Astrocyte (in vitro differentiated cells and primary cell): ENCODE measurements around the gene CCDC40.

ENCODE experiments used
- EZH2 ChIP-seq: IDR thresholded peaks from 2 replicates; pipeline ENCODE4 v1.6.1; 2012; ENCODE audit warnings: mild to moderate bottlenecking, low read length, inconsistent platforms; ENCODE audit not compliant: insufficient read depth
- TF ChIP-seq, protein P1 (sequence below): IDR thresholded peaks from 2 replicates; pipeline ENCODE4 v1.5.1; 2011; ENCODE audit warnings: low read depth, mild to moderate bottlenecking, inconsistent platforms, low read length, moderate library complexity; ENCODE audit not compliant: insufficient read depth

DNA sequence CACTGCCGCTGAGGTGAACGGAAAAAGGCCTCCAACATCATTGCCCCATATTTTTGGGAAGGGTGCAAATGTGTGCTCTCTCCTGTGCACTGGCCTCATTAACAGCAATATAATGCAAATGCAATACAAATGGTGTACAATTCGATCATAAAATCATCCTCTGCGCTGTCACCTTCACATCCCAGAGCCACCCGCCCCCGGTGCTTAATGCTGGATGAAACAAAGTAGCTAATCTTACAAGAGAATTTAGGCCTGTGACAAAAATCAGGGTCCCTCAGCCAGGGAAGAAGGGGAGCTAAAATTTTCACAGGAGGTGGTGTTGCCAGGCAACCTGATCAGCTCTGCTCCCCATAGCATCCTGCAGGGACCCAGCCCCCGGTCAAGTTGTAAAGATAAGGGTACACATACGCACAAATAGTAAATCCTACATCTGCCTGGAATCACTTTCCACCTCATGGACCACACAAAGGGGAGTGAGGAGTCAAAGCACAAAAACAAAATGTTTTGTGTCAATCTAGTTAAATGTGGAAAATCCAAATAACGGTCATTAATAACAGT, 3.7 kb upstream of the CCDC40 start:
- TF ChIP-seq, protein P1, sequence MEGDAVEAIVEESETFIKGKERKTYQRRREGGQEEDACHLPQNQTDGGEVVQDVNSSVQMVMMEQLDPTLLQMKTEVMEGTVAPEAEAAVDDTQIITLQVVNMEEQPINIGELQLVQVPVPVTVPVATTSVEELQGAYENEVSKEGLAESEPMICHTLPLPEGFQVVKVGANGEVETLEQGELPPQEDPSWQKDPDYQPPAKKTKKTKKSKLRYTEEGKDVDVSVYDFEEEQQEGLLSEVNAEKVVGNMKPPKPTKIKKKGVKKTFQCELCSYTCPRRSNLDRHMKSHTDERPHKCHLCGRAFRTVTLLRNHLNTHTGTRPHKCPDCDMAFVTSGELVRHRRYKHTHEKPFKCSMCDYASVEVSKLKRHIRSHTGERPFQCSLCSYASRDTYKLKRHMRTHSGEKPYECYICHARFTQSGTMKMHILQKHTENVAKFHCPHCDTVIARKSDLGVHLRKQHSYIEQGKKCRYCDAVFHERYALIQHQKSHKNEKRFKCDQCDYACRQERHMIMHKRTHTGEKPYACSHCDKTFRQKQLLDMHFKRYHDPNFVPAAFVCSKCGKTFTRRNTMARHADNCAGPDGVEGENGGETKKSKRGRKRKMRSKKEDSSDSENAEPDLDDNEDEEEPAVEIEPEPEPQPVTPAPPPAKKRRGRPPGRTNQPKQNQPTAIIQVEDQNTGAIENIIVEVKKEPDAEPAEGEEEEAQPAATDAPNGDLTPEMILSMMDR = no peak
- TF ChIP-seq EZH2 = no peak
